Testis (tissue), 2 donors: ENCODE results near the gene CACNG8.

ENCODE experiments used
- CTCF ChIP-seq, 3 experiments: fragments of 450-650 bp in 2 of 3; fragments of 200-600 bp in 1 of 3; sonication (generic) in 1 of 3; IDR thresholded peaks; one replicate each; pipeline ENCODE4 v1.5.1; 2016 to 2019; ENCODE audit warnings: antibody characterized with exemption in 3 of 3, mild to moderate bottlenecking in 2 of 3, moderate library complexity in 1 of 3
- POLR2A ChIP-seq: fragments of 450-650 bp; IDR thresholded peaks from one replicate; pipeline ENCODE4 v1.6.1; 2017; ENCODE audit warnings: antibody characterized with exemption, mild to moderate bottlenecking, moderate library complexity

DNA sequence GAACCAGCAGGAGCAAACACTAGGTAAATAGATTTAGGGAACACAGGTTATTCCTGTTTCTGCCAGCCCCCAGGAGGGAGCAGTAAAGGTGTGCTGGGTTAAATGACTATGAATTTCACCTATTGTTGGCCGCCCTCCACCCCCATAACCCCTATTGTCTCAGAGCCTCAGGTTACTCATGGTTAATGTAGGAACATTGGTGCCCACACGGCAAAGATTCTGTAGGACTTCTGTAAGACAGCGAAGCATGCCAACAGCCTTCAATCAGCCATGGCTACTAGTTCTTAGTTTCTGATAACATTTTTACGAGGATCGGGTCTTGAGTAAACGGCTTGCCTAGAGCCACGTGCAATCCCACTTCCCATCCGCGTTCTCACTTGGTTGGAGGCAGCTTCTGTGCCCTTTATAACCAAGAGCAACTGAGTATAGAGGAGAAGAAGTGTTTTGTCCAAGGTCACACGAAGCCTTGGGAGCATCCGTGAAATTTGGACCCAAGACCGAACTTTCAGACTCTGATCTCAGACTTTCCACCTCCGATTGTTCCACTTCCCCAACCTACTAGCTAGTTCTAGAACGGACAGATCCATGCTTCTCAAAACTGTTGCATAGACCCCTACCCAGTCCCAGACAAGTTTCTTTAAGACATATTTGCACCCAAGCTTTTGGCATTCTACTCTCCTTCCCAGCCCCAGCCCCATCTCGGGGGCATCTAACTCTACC lies 5.1 kb upstream of the CACNG8 start:
- TF ChIP-seq CTCF (IDR thresholded peaks at IDR 0.05): no peak
- no peak for TF ChIP-seq POLR2A
